Astrocyte of the spinal cord (primary cell): ENCODE measurements around the gene VAT1L.

Source experiments
- DNase-seq: peaks from one replicate; pipeline ENCODE4 v3.0.0; 2011; ENCODE audit warnings: low read depth, low spot score
- H3K4me3 ChIP-seq: 2 replicates; pipeline ENCODE4 v1.5.1; 2011; ENCODE audit warnings: low read depth, mild to moderate bottlenecking, low read length, moderate library complexity
- CTCF ChIP-seq: IDR thresholded peaks from 2 replicates; pipeline ENCODE4 v1.5.1; 2012; ENCODE audit warnings: low read depth, mild to moderate bottlenecking, low read length, inconsistent platforms
- in situ Hi-C: cut with HindIII; loops from 2 replicates; pipeline ENCODE4 v1.10.0; 2017; ENCODE audit warnings: low sequenced_read_pairs

The VAT1L gene

DNA sequence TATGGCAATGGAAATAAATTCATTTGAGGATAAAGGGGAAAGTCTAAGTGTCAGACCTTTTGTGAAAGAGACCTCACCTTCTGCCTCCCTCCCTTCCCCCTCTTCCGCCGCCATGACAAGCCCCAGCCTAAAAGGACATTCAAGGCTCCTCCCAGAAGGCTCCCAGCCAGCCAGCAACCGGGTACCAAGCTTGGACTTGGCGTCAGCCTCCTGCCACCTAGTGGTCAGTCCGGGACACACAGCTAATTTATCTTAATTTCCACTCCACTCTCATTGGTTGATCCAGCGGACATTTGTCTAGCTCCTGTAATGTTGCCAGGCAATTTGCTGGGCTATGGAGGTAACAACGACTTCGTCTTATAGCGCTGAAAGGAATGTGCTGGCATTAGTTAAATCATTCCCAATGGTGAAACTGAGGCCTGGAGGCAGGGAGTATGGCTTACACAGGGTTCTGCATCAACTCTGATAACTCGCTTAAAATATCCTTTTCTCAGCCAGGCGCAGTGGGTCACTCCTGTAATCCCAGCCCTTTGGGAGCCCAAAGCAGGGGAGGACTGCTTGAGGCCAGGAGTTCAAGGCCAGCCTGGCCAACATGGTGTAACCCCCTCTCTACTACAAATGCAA, 214.7 kb downstream of the VAT1L start:
- peak; percentile 84 for TF ChIP-seq CTCF
- DNase-seq, result peak; percentile 90
- no peak overlapping the region for H3K4me3 ChIP-seq
- in situ Hi-C loops, result no loop called here

DNA sequence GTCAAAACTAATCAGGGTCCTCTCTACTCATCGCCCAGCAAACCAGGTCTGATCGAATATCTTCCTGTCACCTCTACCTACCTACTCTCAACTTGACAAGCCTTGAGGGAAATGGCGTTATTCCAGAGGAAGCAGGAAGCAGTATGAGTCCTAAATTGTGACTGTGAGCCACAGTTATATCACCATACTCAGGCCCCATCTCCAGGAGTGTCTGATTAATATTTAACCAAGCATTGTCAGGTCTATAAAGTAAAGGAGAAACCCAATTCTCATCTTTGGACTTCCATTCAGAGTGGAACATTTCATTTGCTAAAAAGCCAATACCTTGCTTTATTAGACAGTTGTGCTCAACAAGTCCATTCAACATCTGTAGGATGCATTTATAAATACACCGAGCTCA, 216.2 kb downstream of the VAT1L start:
- DNase-seq, result no peak
- in situ Hi-C loops, result no loop called here
- no peak for TF ChIP-seq CTCF
- H3K4me3 ChIP-seq, result no peak overlapping the region

DNA sequence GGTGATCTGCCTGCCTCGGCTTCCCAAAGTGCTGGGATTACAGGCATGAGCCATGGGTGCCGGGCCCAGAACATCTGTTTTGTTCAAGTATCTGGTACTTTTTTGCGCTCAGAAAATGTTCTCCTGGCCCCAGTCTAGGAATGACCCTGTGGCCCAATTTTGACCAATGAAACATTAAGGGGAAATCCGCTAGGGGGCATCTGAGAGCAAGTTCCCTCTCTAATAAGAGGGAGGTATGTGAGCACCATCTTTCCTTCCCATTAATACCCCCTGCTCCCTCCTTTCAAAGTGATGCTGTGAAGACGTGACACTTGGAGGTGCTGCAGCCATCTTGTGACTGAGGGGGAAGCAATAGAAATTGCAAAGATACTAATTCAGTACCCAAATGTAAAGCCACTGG, 217.5 kb downstream of the VAT1L start:
- no peak for TF ChIP-seq CTCF
- H3K4me3 ChIP-seq, result no peak overlapping the region
- in situ Hi-C loops, result no loop called here
- no peak for DNase-seq

GRCh38 chr16:78007121-78007520, 218.8 kb downstream of the VAT1L start:
- no peak overlapping the region for H3K4me3 ChIP-seq
- no peak for TF ChIP-seq CTCF
- no peak for DNase-seq
- in situ Hi-C loops, result no loop called here

DNA sequence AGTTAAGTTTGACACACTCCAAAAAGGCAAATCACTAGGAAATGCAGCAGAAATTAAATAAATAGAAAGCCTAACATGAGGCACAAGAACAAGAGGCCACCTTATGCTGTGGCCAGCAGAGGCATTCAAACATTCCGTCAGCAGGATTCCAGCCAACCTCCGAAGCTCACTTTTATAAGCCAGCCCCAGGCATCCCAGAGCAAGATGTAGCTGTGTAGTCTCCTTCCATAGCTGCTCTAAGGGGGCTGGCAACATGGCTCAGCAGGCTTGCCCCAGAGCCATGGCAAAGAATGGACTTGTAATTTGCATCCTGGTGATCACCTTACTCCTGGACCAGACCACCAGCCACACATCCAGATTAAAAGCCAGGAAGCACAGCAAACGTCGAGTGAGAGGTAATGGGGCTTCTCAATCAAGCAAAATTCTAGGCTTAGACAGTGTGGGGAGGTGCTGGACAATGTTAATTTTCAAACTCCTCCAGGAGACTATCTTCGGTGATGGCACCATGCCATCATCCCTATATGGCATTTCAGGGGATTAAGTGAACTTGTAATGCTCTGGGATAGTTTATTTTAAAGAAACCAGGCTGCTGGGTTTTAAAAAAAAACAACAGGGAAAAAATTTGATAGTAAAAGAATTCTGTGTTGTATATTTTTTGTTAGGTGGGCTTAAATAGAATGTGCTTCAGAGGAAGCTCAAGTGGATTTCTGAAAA, 234.1 kb downstream of the VAT1L start, which contains the start of gene CLEC3A:
CLEC3A (plus strand) TSS at position 202 of the 714 bp plus-strand sequence; CDS start at position 281, 79 bp downstream.
- H3K4me3 ChIP-seq, result no peak within 1 kb of the TSS
- DNase-seq, result no peak
- TF ChIP-seq CTCF, result no peak
- in situ Hi-C loops, result no loop called here

- TF ChIP-seq CTCF, result no peak
- no peak overlapping the region for H3K4me3 ChIP-seq
- in situ Hi-C loops, result no loop called here
- DNase-seq, result no peak
These were observed 235.8 kb downstream of the VAT1L start for GRCh38 chr16:78024159-78024558.
